ES-I3 (cell line): Measurements from ENCODE around the gene PLA2G2E.
"Not testable (repeated sequence)": the region's sequence is repeated elsewhere in the genome, so short reads cannot be mapped to it uniquely, and the experiment has no call there.

Experiments used
- H3K36me3 ChIP-seq: 2 replicates; pipeline ENCODE4 v1.6.1; 2013; ENCODE audit warnings: mild to moderate bottlenecking, low read length, control low read depth, moderate library complexity; ENCODE audit not compliant: insufficient read depth
- H3K4me1 ChIP-seq: 2 replicates; pipeline ENCODE4 v1.6.1; 2013; ENCODE audit warnings: mild to moderate bottlenecking, control low read depth, low read length; ENCODE audit not compliant: insufficient read depth
- H3K9ac ChIP-seq: 2 replicates; pipeline ENCODE4 v1.6.1; 2013; ENCODE audit warnings: low read depth, mild to moderate bottlenecking, low read length, moderate library complexity
- H3K9me3 ChIP-seq: 2 replicates; pipeline ENCODE4 v1.6.1; 2013; ENCODE audit warnings: mild to moderate bottlenecking, low read length, moderate library complexity; ENCODE audit not compliant: control insufficient read depth, insufficient read depth

PLA2G2E gene

GRCh38 chr1:19884312-19884711 is 39.1 kb downstream of the PLA2G2E start:
- Histone ChIP-seq H3K4me1 (no peaks in the 10 kb centered on the region; the same call in none of the 2 replicates), H3K9me3 (no peaks in the 10 kb centered on the region), H3K9ac (no peak overlapping the region), H3K36me3 (no peaks in the 10 kb centered on the region)

- H3K4me1 ChIP-seq, result no peaks in the 10 kb centered on the region; the same call in none of the 2 replicates
- no peaks in the 10 kb centered on the region for H3K9me3 ChIP-seq
- H3K9ac ChIP-seq, result peak within 1 kb of the TSS; percentile 91
- H3K36me3 ChIP-seq, result no peaks in the 10 kb centered on the region
Observed at GRCh38 chr1:19882111-19883071, 41.0 kb downstream of the PLA2G2E start, which contains the start of gene OTUD3. Gene OTUD3, plus strand, starts transcription at chr1:19882395. Its CDS starts 119 bp downstream, at chr1:19882514.

GRCh38 chr1:19880841-19881240 is 42.6 kb downstream of the PLA2G2E start:
- not testable (repeated sequence) for H3K4me1 ChIP-seq, H3K36me3 ChIP-seq, H3K9me3 ChIP-seq, H3K9ac ChIP-seq

- Histone ChIP-seq H3K9me3 (no peaks in the 10 kb centered on the region), H3K36me3 (no peaks in the 10 kb centered on the region), H3K9ac (no peak overlapping the region), H3K4me1 (no peaks in the 10 kb centered on the region; the same call in none of the 2 replicates)
Observed at GRCh38 chr1:19879661-19880060, 43.8 kb downstream of the PLA2G2E start.

GRCh38 chr1:19879227-19879626 is 44.2 kb downstream of the PLA2G2E start:
- H3K36me3 ChIP-seq, result no peaks in the 10 kb centered on the region
- H3K9ac ChIP-seq, result no peak overlapping the region
- no peaks in the 10 kb centered on the region for H3K9me3 ChIP-seq
- no peaks in the 10 kb centered on the region; the same call in none of the 2 replicates for H3K4me1 ChIP-seq

GRCh38 chr1:19878637-19878985 is 44.8 kb downstream of the PLA2G2E start:
- Histone ChIP-seq H3K9me3 (no peaks in the 10 kb centered on the region), H3K9ac (no peak overlapping the region), H3K4me1 (no peaks in the 10 kb centered on the region; the same call in 1 of the 2 replicates), H3K36me3 (no peaks in the 10 kb centered on the region)

GRCh38 chr1:19877821-19878636 is 45.4 kb downstream of the PLA2G2E start:
- Histone ChIP-seq H3K36me3 (no peaks in the 10 kb centered on the region), H3K4me1 (no peaks in the 10 kb centered on the region; the same call in 1 of the 2 replicates), H3K9ac (no peak overlapping the region), H3K9me3 (no peaks in the 10 kb centered on the region)

GRCh38 chr1:19877181-19877750 is 46.2 kb downstream of the PLA2G2E start:
- no peaks in the 10 kb centered on the region for H3K9me3 ChIP-seq

GRCh38 chr1:19872190-19872589 is 51.2 kb downstream of the PLA2G2E start:
- no peaks in the 10 kb centered on the region for H3K36me3 ChIP-seq
- no peaks in the 10 kb centered on the region for H3K9me3 ChIP-seq
- H3K4me1 ChIP-seq, result no peaks in the 10 kb centered on the region
- H3K9ac ChIP-seq, result no peak overlapping the region

More at GRCh38 chr1:19877181-19877750, 46.2 kb downstream of the PLA2G2E start:
- H3K9ac ChIP-seq, result no peak overlapping the region
- H3K36me3 ChIP-seq, result no peaks in the 10 kb centered on the region
- no peaks in the 10 kb centered on the region; the same call in 1 of the 2 replicates for H3K4me1 ChIP-seq
